Measurements from ENCODE around the gene GRIN1. TPM values are rescaled to one million over a fixed set of nuclear protein-coding genes. Genes with fewer than 3 reads are reported as not detected.

GRIN1 gene
- total RNA-seq, 6 experiments from 2014 or later, result not detected

DNA sequence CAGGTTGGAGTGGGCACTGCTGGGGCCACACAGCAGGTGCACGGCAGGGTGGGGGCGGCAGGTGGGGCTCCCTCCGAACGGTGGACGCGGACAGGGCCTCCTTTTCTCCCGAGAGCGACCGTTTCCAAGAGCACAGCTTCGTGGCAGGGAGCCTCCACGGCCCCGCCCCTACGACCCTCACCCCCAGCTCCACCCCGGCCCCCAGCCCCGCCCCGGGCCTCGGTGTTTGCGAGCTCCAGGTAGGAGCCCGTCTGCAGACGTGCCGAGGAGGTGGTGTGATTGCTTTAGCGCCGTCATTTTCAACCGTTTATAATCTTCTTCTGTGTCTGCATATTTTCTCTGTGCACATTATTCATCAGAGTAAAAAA is 8.8 kb downstream of the GRIN1 start:
- WGBS (ENCODE audit: insufficient coverage, low coverage, low lambda C conversion rate, missing lambda C conversion rate), result 15% methylated on average over 12 of the region's 24 CpGs
- ATAC-seq (no peak), DNase-seq (no peak)
- H3K36me3 ChIP-seq, result no peaks in the 10 kb centered on the region
- intact Hi-C loops (cut with DNase I), result no loop called here
- no peaks in the 10 kb centered on the region for H3K4me1 ChIP-seq
- no peak for TF ChIP-seq POLR2A (IDR thresholded peaks at IDR 0.05)
- TF ChIP-seq, protein P1, sequence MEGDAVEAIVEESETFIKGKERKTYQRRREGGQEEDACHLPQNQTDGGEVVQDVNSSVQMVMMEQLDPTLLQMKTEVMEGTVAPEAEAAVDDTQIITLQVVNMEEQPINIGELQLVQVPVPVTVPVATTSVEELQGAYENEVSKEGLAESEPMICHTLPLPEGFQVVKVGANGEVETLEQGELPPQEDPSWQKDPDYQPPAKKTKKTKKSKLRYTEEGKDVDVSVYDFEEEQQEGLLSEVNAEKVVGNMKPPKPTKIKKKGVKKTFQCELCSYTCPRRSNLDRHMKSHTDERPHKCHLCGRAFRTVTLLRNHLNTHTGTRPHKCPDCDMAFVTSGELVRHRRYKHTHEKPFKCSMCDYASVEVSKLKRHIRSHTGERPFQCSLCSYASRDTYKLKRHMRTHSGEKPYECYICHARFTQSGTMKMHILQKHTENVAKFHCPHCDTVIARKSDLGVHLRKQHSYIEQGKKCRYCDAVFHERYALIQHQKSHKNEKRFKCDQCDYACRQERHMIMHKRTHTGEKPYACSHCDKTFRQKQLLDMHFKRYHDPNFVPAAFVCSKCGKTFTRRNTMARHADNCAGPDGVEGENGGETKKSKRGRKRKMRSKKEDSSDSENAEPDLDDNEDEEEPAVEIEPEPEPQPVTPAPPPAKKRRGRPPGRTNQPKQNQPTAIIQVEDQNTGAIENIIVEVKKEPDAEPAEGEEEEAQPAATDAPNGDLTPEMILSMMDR (IDR thresholded peaks at IDR 0.05), result no peak
- no peak overlapping the region for H3K4me3 ChIP-seq
- H3K27ac ChIP-seq, result no peak overlapping the region
- H3K9me3 ChIP-seq, result no peaks in the 10 kb centered on the region
- peaks cover 0 to 4% of the 10 kb centered on the region in 2 donors for H3K27me3 ChIP-seq

DNA sequence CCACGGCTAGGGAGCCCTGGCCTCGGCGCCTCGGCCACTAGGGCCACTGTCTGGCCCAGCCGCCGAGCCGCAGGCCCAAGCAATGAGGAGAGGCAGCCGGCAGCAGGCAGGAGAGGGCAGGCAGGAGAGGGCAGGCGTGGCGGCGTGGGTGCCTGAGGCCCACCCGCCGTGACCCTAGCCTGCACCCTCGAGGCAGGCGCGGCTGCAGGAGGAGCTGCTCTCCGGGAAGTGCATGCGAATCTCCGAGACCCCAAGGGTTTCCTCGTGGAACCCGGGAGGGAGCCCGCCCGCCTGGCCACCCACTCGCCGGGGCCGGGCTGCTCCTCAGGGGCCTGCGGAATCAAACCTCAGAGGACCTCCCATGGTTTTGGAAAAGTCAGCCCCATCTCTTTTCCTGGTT is 9.3 kb downstream of the GRIN1 start:
- ATAC-seq, result no peak
- 41% methylated on average over 6 of the region's 27 CpGs for WGBS (ENCODE audit: insufficient coverage, low coverage, low lambda C conversion rate, missing lambda C conversion rate)
- Histone ChIP-seq H3K27ac (no peak overlapping the region), H3K36me3 (no peaks in the 10 kb centered on the region), H3K9me3 (no peaks in the 10 kb centered on the region), H3K4me1 (no peaks in the 10 kb centered on the region), H3K4me3 (no peak overlapping the region), H3K27me3 (peaks cover 0 to 4% of the 10 kb centered on the region in 2 donors)
- no peak for TF ChIP-seq POLR2A (IDR thresholded peaks at IDR 0.05)
- TF ChIP-seq, protein P1 (IDR thresholded peaks at IDR 0.05), result no peak
- intact Hi-C loops (cut with DNase I), result no loop called here
- DNase-seq, result no peak

DNA sequence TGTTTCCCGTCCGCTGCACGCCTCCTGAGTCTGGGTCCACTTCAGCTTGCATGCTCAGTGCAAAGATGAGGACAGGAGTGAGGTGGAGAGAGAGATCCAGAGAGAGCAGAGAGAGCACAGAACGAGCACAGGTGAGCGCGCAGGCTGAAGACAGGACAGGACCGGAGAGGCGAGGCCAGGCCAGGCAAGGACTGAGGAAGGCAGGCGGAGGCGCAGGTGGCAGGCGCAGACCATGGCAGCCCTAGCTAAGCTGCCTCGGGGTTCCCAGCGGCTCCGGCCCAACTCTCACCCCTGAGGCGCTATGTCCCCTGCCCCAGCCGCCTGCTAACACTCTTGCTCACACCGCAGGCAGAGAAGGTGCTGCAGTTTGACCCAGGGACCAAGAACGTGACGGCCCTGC is 9.7 kb downstream of the GRIN1 start:
- TF ChIP-seq, protein P1 (IDR thresholded peaks at IDR 0.05), result no peak
- no peak for TF ChIP-seq POLR2A (IDR thresholded peaks at IDR 0.05)
- no peak overlapping the region for H3K4me3 ChIP-seq
- H3K27me3 ChIP-seq, result peaks cover 0 to 4% of the 10 kb centered on the region in 2 donors
- ATAC-seq (no peak), DNase-seq (no peak)
- H3K9me3 ChIP-seq, result no peaks in the 10 kb centered on the region
- H3K36me3 ChIP-seq, result no peaks in the 10 kb centered on the region
- intact Hi-C loops (cut with DNase I), result no loop called here
- H3K4me1 ChIP-seq, result no peaks in the 10 kb centered on the region
- no peak overlapping the region for H3K27ac ChIP-seq
- WGBS (ENCODE audit: insufficient coverage, low coverage, low lambda C conversion rate, missing lambda C conversion rate), result 71% methylated on average over 8 of the region's 19 CpGs

DNA sequence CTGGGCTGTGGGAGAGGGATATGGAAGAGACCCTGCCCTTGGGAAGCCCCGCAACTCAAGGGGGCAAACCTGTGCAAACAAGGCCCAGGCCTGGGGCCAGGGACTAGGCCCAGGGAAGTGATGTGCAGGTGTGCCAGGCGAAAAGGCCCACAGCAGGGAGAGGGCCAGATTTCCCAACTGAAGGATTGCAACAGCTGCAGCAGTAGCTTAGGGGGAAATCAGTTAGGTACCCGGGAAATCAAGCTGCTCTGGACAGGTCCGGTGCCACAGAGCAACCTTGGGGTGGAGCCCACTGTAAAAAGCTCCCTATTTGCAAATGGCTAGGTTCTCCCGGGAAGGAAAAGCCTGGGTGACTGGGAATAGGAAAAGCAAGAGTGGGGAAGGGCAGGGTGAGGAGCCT is 10.4 kb downstream of the GRIN1 start:
- H3K9me3 ChIP-seq, result no peaks in the 10 kb centered on the region
- no peaks in the 10 kb centered on the region for H3K36me3 ChIP-seq
- TF ChIP-seq, protein P1 (IDR thresholded peaks at IDR 0.05), result no peak
- TF ChIP-seq POLR2A (IDR thresholded peaks at IDR 0.05), result no peak
- peaks cover 0 to 4% of the 10 kb centered on the region in 2 donors for H3K27me3 ChIP-seq
- no peaks in the 10 kb centered on the region for H3K4me1 ChIP-seq
- H3K27ac ChIP-seq, result no peak overlapping the region
- 50% methylated on average over 3 of the region's 5 CpGs for WGBS (ENCODE audit: insufficient coverage, low coverage, low lambda C conversion rate, missing lambda C conversion rate)
- intact Hi-C loops (cut with DNase I), result no loop called here
- ATAC-seq, result no peak
- H3K4me3 ChIP-seq, result no peak overlapping the region
- DNase-seq, result no peak

Measured in right lobe of liver (tissue), 6 donors.